Esophagus muscularis mucosa (tissue), 4 donors: ENCODE results near the gene USH1G.

Source experiments
- CTCF ChIP-seq, 3 experiments: fragments of 200-600 bp in 2 of 3; fragments of 450-650 bp in 1 of 3; sonication (generic) in 2 of 3; IDR thresholded peaks; one replicate each; pipeline ENCODE4 v1.5.1; 2017 to 2019; ENCODE audit warnings: antibody characterized with exemption in 3 of 3, mild to moderate bottlenecking in 2 of 3, moderate library complexity in 1 of 3
- EP300 ChIP-seq: sonication (generic); formaldehyde crosslinking; IDR thresholded peaks from one replicate; pipeline ENCODE4 v1.6.1; 2017; ENCODE audit warnings: antibody characterized with exemption
- POLR2A ChIP-seq: fragments of 450-650 bp; IDR thresholded peaks from one replicate; pipeline ENCODE4 v1.6.1; 2017; ENCODE audit warnings: antibody characterized with exemption, moderate library complexity, mild to moderate bottlenecking, low read depth
- POLR2AphosphoS5 ChIP-seq, 2 donors: sonication (generic); formaldehyde crosslinking; IDR thresholded peaks; one replicate each; pipeline ENCODE4 v1.6.1; 2017; ENCODE audit warnings: antibody characterized with exemption in 2 of 2

GRCh38 chr17:74953134-74953687 lies 30.2 kb upstream of the USH1G start:
- TF ChIP-seq POLR2A (no peak), EP300 (no peak), CTCF (IDR thresholded peaks at IDR 0.05) (no peak), POLR2AphosphoS5 (IDR thresholded peaks at IDR 0.05) (no peak)
